Measurements from ENCODE around the gene KDM4F.

KDM4F gene

GRCh38 chr11:95097209-95097608 is 48.0 kb downstream of the KDM4F start:
- CTCF ChIA-PET: interaction anchor here (1.3 kb wide), 1 partner anchor 12 kb away, joined by 6 read pairs; no protein-coding TSS in a partner anchor
- TF ChIP-seq ARNT (IDR thresholded peaks at IDR 0.05) (no peak), BHLHE40 (IDR thresholded peaks at IDR 0.05; ENCODE audit: borderline replicate concordance) (no peak), NFRKB (IDR thresholded peaks at IDR 0.05) (no peak), SP1 (IDR thresholded peaks at IDR 0.05) (no peak), L3MBTL2 (conservative IDR thresholded peaks at IDR 0.05) (no peak)
- POLR2A ChIA-PET: interaction anchor here (1.4 kb wide), 1 partner anchor 10 kb away, joined by 4 read pairs; no protein-coding TSS in a partner anchor
- no peak for DNase-seq (ENCODE audit: extremely low spot score)

- TF ChIP-seq FOXK2 (IDR thresholded peaks at IDR 0.05) (no peak), ARNT (IDR thresholded peaks at IDR 0.05) (no peak), FOXA1 (IDR thresholded peaks at IDR 0.05) (no peak), L3MBTL2 (conservative IDR thresholded peaks at IDR 0.05) (no peak), NFRKB (IDR thresholded peaks at IDR 0.05) (no peak), ZNF384 (IDR thresholded peaks at IDR 0.05) (no peak), BHLHE40 (IDR thresholded peaks at IDR 0.05; ENCODE audit: borderline replicate concordance) (no peak), ELF4 (IDR thresholded peaks at IDR 0.05) (no peak)
- TF ChIP-seq, protein P1, sequence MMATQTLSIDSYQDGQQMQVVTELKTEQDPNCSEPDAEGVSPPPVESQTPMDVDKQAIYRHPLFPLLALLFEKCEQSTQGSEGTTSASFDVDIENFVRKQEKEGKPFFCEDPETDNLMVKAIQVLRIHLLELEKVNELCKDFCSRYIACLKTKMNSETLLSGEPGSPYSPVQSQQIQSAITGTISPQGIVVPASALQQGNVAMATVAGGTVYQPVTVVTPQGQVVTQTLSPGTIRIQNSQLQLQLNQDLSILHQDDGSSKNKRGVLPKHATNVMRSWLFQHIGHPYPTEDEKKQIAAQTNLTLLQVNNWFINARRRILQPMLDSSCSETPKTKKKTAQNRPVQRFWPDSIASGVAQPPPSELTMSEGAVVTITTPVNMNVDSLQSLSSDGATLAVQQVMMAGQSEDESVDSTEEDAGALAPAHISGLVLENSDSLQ (IDR thresholded peaks at IDR 0.05): no peak
- POLR2A ChIA-PET: interaction anchor here (1.2 to 1.8 kb wide), 3 partner anchors 9 to 31 kb away, joined by 3 to 8 read pairs (median 6); partner anchors contain the start of gene ENDOD1
- no peak for DNase-seq (ENCODE audit: extremely low spot score)
- CTCF ChIA-PET: no interaction called here
Observed at GRCh38 chr11:95098826-95099225, 49.6 kb downstream of the KDM4F start.

DNA sequence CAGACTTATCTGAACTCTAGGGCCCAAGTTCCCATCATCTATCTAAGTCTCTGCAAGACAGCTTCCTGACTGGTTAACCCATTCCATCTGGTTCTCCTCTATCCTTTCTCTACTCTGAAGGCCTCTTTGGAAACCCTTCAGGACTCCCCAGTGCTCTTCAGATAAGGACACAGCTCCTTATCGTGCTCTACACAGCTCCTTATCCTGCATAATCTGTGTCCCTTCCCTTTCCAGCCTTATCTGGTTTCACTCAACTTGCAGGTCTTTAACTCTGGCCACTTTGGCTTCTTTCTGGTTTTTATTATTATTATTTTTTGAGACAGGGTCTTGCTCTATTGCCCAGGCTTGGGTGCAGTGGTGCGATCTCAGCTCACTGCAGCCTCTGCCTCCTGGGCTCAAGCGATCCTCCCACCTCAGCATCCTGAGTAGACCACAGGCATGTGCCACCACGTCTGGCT is 51.0 kb downstream of the KDM4F start:
- no peak for TF ChIP-seq TARDBP (IDR thresholded peaks at IDR 0.05)
- TF ChIP-seq, protein P1 (IDR thresholded peaks at IDR 0.05): no peak
- no peak for TF ChIP-seq FOXK2 (IDR thresholded peaks at IDR 0.05)
- no peak for TF ChIP-seq CTBP1 (IDR thresholded peaks at IDR 0.05; ENCODE audit: borderline replicate concordance)
- no peak for TF ChIP-seq SP1 (IDR thresholded peaks at IDR 0.05)
- TF ChIP-seq FOXA1 (IDR thresholded peaks at IDR 0.05): no peak
- no peak for TF ChIP-seq SUZ12 (IDR thresholded peaks at IDR 0.05)
- no peak for TF ChIP-seq L3MBTL2 (conservative IDR thresholded peaks at IDR 0.05)
- no peak for TF ChIP-seq HDGF (IDR thresholded peaks at IDR 0.05; ENCODE audit: borderline replicate concordance)
- no peak for TF ChIP-seq FOXM1 (IDR thresholded peaks at IDR 0.05; ENCODE audit: borderline replicate concordance)
- TF ChIP-seq LEF1 (IDR thresholded peaks at IDR 0.05; ENCODE audit: borderline replicate concordance): no peak
- POLR2A ChIA-PET: interaction anchor here (1.8 kb wide), 1 partner anchor 10 kb away, joined by 8 read pairs; the partner anchor contains the start of gene ENDOD1
- DNase-seq (ENCODE audit: extremely low spot score): no peak
- CTCF ChIA-PET: no interaction called here

All from HEK293T (cell line).